HG02973 (cell line): ENCODE measurements around the gene COQ6.
"Not testable (repeated sequence)": the region's sequence is repeated elsewhere in the genome, so short reads cannot be mapped to it uniquely, and the experiment has no call there.

Experiments
- ATAC-seq: cut with Tn5 transposase; IDR thresholded peaks from one replicate; pipeline ENCODE4 v1.9.1; 2021; ENCODE audit warnings: moderate library complexity; ENCODE audit not compliant: unreplicated experiment

COQ6 gene

DNA sequence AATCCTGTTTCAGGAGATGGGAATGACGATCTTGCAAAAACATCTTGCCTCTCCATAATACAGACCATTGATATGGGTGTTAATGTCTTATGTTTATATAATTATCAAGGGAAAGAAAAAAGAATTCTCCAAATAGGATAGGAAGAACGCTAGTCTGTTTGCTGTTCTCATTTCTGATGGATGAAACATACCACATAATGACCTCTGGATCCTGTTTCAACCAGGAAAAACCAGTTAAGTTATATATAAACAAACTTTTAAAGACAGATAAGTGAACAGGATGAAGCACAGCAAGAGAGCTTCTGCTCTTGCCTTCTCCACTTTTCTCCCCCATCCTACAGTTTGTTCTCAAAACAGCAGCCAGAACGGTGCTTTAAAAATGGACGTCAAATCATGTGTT lies 27.8 kb downstream of the COQ6 start:
- no peak for ATAC-seq

DNA sequence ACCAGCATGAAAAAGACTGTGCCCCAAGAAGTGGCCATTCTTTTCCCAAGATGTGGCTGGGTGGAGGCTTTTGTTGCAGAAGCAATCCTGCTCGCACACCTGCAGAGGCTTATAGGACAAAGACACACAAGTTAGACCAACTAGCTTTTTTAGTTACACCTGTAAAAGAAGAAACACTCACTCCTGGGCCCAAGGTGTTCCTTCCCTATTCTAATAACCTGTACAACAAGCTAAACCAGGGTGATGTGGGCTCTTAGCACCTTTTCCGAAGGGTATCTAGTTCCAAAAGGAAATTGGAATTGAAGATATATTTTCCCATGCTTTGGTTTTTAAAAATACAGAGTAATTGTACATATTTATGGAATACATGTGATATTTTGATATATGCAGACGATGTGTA lies 38.0 kb downstream of the COQ6 start:
- no peak for ATAC-seq

DNA sequence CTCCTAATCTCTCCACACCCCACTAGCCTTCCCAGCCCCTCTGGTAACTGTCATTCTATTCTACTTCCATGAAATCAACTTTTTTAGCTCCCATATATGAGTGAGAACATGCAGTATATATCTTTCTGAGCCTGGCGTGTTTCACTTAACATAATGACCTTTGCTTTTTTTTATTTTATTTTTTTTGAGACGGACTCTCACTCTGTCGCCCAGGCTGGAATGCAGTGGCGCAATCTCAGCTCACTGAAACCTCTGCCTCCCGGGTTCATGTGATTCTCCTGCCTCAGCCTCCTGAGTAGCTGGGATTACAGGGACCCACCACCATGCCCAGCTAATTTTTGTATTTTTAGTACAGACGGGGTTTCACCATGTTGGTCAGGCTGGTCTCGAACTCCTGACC lies 38.6 kb downstream of the COQ6 start:
- not testable (repeated sequence) for ATAC-seq

DNA sequence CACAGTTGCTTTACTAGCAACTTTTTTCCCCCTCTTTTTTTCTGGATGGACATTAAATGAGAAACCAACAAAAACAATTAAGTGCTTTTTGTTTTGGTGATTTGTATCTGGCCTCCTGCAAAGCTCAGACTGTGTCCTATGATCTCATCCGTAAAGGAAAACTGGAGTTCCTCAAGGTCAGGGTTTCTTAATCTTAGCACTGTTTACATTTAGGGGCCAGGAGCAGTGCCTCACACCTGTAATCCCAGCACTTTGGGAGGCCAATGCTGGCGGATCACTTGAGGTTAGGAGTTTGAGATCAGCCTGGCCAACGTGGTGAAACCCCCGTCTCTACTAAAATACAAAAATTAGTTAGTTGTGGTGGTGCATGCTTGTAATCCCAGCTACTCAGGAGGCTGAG lies 41.0 kb downstream of the COQ6 start:
- ATAC-seq = no peak

DNA sequence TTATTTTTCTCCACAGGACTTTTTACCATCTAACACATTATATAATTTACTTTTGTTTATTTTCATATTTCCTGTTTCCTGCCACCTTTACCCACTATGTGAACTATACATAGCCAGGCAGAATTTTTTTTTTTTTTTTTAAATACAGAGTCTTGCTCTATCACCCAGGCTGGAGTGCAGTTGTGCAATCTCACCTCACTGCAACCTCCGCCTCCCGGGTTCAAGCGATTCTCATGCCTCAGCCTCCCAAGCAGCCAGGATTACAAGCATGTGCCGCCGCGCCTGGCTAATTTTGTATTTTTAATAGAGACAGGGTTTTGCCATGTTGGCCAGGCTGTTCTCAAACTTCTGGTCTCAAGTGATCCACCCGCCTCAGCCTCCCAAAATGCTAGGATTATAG lies 44.8 kb downstream of the COQ6 start:
- ATAC-seq = not testable (repeated sequence)

DNA sequence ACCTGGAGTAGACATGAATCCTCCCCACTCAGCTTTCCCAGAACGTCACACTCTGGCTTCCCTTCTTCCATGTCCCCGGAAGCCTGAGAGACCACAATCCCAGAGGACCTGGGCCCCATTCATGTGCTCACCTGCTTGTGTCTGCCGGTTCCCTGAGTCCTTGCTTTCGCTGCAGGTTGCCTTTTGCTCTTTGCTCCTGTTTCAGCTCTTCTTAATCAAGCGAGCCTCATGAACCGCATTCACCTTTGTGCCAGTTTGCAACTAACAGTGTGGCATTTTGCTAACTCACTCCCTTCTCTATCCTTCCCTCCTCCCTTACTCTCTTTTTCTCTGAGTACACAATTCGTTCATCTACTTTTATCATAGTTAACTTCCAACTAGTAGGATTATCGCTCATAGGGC lies 45.9 kb downstream of the COQ6 start:
- ATAC-seq = no peak

DNA sequence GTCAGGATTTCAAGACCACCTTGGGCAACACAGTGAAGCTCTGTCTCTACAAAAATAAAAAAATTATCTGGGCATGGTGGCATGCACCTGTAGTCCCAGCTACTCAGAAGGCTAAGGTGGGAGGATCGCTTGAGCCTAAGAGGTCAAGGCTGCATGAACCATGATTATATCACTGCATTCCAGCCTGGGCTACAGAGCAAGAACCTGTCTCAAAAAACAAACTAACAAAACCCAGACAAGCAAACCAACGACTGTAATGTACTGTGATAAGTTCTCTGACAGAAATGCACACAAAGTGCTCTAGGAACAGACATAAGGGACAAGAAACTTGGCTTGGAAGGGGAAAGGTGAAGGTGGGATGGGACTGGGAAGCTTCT lies 46.6 kb downstream of the COQ6 start:
- no peak for ATAC-seq

DNA sequence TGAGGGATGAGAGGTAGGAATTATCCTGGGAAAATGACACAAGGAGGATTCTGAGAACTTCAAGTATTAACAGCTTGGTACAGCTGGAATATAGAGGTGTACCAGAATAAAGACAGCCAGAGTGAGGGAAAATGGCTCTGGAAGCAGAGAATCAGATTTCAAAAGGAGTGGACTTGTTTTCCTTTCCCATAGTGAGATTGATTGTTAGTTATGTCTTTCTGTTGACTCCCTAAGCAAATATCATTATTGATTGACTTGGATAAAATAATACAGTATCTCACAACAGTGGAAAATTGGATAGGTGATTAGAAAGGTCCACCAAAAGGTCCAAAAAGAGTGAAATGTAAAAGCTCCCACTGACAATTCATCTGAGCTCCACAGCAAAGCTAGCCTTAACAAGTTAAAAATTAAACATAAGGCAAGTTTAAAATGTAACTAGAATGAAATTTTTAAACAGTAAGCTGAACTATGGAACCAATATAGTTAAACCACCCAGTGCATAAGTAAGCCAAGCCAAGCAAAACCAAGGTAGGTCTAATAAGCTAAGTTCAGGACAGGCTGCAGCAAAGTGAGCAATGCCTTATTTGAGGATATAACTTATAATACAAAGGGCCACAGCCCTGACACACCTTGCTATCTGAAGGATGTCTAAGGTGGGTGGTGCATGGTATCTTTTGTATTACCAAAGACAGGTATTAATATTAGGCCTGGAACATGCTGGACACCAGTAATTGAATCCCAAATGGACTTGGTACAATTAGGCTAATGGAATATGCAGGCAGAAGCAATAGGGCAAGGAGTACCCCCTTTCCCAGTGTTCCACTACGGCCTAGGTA lies 47.2 kb downstream of the COQ6 start:
- ATAC-seq = no peak

DNA sequence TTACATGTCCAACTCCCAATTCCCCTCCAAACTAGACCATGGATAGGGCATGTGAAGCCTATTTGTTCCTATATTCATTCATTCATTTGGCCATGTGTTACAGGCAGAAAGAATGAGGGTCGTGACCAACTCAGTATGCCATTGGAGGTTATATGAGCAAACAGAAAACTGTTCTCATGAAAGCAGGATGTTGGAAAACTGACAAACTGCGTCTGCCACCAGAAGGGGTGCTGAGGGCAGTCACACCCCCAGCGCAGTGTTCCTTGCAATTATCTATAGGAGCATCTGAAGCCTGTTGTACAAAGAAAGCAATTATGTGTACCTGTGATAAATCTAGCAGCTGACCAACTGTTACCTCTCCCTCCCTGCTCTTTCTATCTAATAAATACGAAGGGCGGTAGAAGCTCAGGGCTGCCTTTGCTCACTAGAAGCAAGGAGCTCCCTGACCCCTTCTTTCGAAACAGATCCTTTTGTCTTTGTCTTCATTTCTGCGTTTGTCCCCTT lies 47.9 kb downstream of the COQ6 start:
- no peak for ATAC-seq

DNA sequence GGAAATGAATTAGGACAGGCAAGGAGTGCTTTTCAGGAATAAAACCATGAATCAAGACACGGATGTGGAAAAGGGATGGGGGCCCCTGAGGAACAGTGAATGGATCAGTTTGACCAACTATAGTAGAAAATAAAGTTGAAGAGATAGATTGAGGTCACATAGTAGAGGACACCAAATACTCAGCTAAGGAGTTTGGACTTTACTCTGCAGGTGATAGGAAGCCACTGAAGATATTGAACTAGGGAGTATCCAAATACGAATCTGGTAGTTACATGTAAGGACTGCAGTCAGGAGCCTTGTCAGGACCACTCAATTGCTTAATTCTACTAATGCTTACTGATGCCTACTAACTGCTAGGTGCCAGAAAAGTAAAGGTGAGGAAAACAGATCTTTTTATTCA lies 48.6 kb downstream of the COQ6 start:
- ATAC-seq = no peak

DNA sequence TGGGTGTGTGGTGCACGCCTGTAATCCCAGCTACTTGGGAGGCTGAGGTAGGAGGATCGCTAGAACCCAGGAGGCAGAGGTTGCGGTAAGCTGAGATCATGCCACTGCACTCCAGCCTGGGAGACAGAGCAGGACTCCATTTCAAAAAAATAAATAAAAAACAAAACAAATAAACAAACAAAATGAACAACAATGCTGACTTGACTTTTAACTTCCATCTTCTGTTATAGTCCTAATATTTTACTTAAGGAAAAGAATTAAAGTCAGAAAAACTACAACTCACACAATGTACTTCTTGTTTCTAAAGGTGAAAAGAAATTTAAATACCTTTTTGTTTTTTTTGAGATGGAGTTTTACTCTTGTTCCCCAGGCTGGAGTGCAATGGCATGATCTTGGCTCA lies 55.6 kb downstream of the COQ6 start:
- not testable (repeated sequence) for ATAC-seq

DNA sequence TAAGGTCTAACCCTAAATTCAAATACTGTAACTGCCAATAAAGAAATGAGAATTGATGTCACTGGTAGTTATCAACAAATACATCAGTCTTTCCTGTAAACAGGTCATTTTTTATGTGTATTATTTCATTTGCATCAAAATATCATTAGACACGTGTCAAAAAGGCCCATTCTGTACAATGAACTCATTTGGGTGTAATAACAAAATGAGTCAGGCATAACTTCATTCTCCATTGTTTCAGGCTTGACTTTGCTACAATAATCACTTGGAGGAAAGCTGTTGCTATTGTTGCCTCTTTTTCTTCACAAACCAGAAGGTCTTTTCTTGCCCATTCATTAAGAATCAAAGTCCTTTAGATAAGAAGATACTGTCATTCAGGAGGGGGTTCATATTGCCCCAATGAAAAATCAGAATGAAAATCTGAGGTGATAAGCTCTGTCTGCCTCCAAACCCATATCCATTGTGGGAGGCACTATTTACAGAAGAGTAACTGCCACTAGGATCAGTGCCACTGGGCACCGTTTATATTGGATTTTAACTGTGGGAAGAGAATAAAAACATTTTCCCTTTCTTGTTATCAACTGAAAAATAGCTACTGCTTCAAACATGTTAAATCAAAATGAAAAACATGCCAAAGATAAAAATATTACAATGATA lies 58.9 kb downstream of the COQ6 start:
- ATAC-seq = no peak
